Ishikawa (cell line): ENCODE measurements around the gene FBXO41.

Source experiments
- CEBPB ChIP-seq: IDR thresholded peaks from 2 replicates; pipeline ENCODE4 v1.6.1; 2012
- CREB1 ChIP-seq: IDR thresholded peaks from 2 replicates; pipeline ENCODE4 v1.6.1; 2012; ENCODE audit warnings: low read depth
- EGR1 ChIP-seq: IDR thresholded peaks from 2 replicates; pipeline ENCODE4 v1.6.1; 2012
- EP300 ChIP-seq: IDR thresholded peaks from 2 replicates; pipeline ENCODE4 v1.6.1; 2012; ENCODE audit warnings: borderline replicate concordance
- FOXM1 ChIP-seq: IDR thresholded peaks from 2 replicates; pipeline ENCODE4 v1.6.1; 2012; ENCODE audit warnings: low read depth, borderline replicate concordance
- NFIC ChIP-seq: IDR thresholded peaks from 2 replicates; pipeline ENCODE4 v1.6.1; 2012
- RAD21 ChIP-seq: IDR thresholded peaks from 2 replicates; pipeline ENCODE4 v1.6.1; 2012; ENCODE audit warnings: low read depth
- TAF1 ChIP-seq: IDR thresholded peaks from 2 replicates; pipeline ENCODE4 v1.6.1; 2012; ENCODE audit warnings: low read depth, mild to moderate bottlenecking
- TCF12 ChIP-seq: IDR thresholded peaks from 2 replicates; pipeline ENCODE4 v1.6.1; 2012; ENCODE audit warnings: low read depth
- TEAD4 ChIP-seq: IDR thresholded peaks from 2 replicates; pipeline ENCODE4 v1.6.1; 2012
- YY1 ChIP-seq: IDR thresholded peaks from 2 replicates; pipeline ENCODE4 v1.6.1; 2012; ENCODE audit warnings: low read depth
- ZBTB7A ChIP-seq: IDR thresholded peaks from 2 replicates; pipeline ENCODE4 v1.6.1; 2012; ENCODE audit warnings: low read depth
- TF ChIP-seq, protein P1 (sequence below): IDR thresholded peaks from 2 replicates; pipeline ENCODE4 v1.6.1; 2012
- TF ChIP-seq, protein P2 (sequence below): IDR thresholded peaks from 2 replicates; pipeline ENCODE4 v1.6.1; 2012
- TF ChIP-seq, protein P3 (sequence below): IDR thresholded peaks from 2 replicates; pipeline ENCODE4 v1.6.1; 2012; ENCODE audit warnings: low read depth, mild to moderate bottlenecking

Gene FBXO41

DNA sequence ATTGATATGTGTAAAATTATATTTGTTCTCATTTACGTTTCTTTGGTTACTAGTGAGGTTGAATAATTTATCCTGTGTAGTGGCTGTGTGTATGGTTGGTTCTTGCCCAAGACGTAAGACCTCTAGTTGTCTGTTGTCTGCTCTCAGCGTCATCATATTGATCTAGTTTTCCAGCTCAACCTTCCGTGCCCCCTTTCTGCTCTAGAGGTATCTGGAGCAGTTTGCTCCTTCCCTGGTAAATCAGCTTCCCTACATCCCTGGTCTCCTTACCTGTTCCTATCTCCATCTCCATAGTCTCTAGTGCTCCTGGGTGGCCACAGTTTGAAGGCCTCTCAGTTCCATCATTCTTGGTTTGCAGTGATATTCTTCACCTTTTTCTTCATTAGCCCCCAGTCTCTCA is 69.0 kb downstream of the FBXO41 start:
- TF ChIP-seq TEAD4, result no peak
- no peak for TF ChIP-seq EP300
- TF ChIP-seq FOXM1, result no peak

DNA sequence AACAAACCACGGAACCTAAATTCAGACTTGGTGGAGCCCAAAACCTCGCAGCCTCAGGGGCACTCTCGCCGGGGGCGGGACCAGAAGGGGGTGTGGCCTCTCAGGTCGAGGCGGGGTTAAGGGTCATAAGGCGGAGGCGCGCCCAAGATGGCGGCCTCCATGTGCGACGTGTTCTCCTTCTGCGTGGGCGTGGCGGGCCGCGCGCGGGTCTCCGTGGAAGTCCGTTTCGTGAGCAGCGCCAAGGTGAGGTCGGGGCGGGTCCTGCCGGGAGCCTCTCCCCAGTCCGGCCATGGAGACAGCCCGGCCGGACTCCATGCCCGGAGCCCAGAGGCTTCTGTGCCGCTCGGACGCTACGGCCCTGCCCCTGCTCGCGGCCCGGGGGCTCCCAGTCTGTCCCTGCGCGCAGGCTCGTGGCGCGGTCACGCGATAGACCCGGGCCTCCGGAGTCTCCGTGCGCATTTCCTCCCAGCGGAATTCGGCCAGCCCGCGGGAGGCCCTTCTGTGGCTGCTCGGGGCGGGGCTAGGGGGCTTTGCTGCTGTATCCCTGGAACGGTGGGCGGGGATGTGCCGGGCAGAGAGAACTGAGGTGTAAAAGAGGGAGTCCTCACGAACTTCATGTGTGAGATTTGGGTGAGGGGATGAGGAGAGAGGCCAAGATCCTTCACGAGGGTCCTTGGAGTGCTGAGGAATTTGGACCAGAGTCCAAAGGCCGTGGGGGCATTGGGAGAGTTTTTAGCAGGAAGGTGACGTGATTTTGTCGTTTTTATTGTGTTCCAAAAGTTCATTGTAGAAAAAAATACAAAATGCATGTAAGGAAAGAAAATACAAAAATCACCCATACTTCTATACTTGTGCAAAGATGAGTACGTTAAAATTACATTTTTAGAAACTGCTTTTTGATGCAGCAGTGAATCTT is 69.9 kb downstream of the FBXO41 start, which contains the start of gene SMYD5:
Gene SMYD5, plus strand, starts transcription at position 126 of the 916 bp plus-strand sequence. Its CDS starts 22 bp downstream, at position 148.
- TF ChIP-seq CEBPB (0 out of 2 replicates have a peak, but pooled peaks have one; percentile 7), TCF12 (peak; percentile 64), EGR1 (peak; percentile 98), YY1 (peak; percentile 98), TAF1 (peak; percentile 90), NFIC (no peak), EP300 (no peak), RAD21 (no peak), TEAD4 (no peak), CREB1 (no peak), ZBTB7A (0 out of 2 replicates have a peak, but pooled peaks have one; percentile 63), FOXM1 (no peak)
- TF ChIP-seq, protein P1, sequence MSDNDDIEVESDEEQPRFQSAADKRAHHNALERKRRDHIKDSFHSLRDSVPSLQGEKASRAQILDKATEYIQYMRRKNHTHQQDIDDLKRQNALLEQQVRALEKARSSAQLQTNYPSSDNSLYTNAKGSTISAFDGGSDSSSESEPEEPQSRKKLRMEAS, result peak; percentile 98
- TF ChIP-seq, protein P2, sequence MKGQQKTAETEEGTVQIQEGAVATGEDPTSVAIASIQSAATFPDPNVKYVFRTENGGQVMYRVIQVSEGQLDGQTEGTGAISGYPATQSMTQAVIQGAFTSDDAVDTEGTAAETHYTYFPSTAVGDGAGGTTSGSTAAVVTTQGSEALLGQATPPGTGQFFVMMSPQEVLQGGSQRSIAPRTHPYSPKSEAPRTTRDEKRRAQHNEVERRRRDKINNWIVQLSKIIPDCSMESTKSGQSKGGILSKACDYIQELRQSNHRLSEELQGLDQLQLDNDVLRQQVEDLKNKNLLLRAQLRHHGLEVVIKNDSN, result 0 out of 2 replicates have a peak, but pooled peaks have one; percentile 11
- TF ChIP-seq, protein P3, sequence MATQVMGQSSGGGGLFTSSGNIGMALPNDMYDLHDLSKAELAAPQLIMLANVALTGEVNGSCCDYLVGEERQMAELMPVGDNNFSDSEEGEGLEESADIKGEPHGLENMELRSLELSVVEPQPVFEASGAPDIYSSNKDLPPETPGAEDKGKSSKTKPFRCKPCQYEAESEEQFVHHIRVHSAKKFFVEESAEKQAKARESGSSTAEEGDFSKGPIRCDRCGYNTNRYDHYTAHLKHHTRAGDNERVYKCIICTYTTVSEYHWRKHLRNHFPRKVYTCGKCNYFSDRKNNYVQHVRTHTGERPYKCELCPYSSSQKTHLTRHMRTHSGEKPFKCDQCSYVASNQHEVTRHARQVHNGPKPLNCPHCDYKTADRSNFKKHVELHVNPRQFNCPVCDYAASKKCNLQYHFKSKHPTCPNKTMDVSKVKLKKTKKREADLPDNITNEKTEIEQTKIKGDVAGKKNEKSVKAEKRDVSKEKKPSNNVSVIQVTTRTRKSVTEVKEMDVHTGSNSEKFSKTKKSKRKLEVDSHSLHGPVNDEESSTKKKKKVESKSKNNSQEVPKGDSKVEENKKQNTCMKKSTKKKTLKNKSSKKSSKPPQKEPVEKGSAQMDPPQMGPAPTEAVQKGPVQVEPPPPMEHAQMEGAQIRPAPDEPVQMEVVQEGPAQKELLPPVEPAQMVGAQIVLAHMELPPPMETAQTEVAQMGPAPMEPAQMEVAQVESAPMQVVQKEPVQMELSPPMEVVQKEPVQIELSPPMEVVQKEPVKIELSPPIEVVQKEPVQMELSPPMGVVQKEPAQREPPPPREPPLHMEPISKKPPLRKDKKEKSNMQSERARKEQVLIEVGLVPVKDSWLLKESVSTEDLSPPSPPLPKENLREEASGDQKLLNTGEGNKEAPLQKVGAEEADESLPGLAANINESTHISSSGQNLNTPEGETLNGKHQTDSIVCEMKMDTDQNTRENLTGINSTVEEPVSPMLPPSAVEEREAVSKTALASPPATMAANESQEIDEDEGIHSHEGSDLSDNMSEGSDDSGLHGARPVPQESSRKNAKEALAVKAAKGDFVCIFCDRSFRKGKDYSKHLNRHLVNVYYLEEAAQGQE, result no peak

DNA sequence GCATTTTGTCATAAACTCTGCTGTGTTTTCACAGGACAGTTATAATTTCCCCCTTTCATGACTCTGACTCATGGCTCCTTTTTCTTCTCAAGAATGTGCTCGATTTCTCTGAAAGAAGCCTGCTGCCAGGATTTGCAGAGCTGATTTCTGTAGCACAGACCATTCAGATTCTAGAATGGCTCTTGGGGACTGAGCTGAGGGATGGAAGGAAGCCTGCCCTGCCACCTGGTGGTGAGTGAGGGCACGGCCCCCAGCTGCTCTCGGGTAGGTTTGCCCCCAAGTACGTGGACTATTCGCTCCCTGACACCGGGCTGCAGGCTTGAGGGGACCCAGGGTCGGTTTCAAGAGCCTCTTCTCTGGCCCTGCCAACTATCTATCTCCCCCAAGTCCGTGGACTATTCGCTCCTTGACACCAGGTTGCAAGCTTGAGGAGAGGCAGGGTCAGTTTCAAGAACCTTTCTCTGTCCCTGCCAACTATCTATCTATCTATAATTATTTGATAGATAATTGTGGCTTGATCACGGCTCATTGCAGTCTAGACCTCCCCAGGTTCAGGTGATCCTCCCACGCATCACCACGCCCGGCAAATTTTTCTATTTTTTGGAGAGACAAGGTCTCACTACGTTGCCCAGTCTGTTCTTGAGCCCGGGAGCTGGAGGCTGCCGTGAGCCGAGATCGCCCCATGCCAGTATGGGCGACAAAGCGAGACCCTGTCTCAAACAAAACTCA is 71.7 kb downstream of the FBXO41 start:
- peak; percentile 70 for TF ChIP-seq RAD21
- no peak for TF ChIP-seq FOXM1

DNA sequence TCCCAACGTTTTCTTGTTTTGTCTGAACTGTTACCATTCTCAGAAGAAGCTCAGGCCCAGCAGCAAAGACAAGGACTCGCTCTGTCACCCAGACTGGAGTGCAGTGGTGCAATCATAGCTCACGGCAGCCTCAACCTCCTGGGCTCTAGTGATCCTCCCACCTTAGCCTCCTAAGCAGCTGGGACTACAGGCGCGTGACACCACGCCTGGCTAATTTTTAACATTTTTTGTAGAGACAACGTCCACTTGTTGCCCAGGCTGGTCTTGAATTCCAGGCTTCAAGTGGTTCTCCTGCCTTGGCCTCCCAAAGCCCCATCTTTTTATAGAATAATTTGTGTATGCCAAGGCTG is 72.2 kb downstream of the FBXO41 start:
- TF ChIP-seq ZBTB7A, result no peak
- TF ChIP-seq TCF12, result no peak
- no peak for TF ChIP-seq FOXM1
- TF ChIP-seq NFIC, result no peak
- no peak for TF ChIP-seq TAF1
- no peak for TF ChIP-seq EGR1
- TF ChIP-seq, protein P2, result no peak

DNA sequence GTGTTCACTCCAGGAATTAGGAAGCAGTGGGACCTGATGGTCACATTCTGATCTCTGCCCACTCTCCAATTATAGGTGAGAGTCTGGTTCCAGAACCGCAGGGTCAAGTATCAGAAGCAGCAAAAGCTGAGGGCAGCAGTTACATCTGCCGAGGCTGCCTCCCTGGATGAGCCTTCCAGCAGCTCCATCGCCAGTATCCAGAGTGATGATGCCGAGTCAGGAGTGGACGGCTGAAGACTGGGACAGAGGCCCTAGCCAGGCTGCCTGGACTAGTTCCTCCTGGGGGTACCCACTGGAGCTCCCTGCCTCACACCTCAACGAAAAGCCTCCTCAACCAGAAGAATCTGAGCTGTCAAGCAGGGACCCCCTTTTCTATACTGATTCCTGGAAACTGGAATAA is 73.6 kb downstream of the FBXO41 start:
- TF ChIP-seq NFIC (no peak), EP300 (no peak), EGR1 (no peak), TEAD4 (no peak), CEBPB (no peak), RAD21 (no peak), YY1 (no peak), TCF12 (no peak), ZBTB7A (no peak), TAF1 (no peak), FOXM1 (no peak)
- TF ChIP-seq, protein P1, result no peak
- TF ChIP-seq, protein P2, result no peak

DNA sequence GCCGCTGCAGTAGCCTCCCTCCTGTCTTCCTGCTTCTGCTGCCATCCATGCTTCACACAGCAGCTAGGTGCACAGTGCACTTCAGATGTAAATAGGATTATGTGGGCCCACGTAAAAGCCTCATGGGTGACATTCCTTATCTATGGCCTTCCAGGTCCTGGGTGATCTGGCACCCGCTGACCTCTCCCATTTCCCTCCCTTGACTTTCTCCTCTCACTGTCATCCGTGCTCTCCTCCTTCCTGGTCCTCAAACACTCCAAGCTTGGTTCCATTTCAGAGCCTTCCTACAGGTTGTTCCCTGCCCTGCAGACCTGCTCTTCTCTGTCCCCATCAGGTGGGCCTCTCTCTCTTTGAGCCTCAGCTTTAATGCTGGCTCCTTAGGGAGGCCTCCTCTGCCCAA is 74.3 kb downstream of the FBXO41 start:
- TF ChIP-seq EGR1, result no peak
- no peak for TF ChIP-seq NFIC
- TF ChIP-seq TAF1, result no peak
- no peak for TF ChIP-seq TEAD4
- no peak for TF ChIP-seq CEBPB
- no peak for TF ChIP-seq YY1
- TF ChIP-seq, protein P2, result no peak
- TF ChIP-seq, protein P1, result no peak
- no peak for TF ChIP-seq EP300
- TF ChIP-seq, protein P3, result no peak
- TF ChIP-seq TCF12, result no peak
- no peak for TF ChIP-seq CREB1
- no peak for TF ChIP-seq ZBTB7A
- no peak for TF ChIP-seq FOXM1
- no peak for TF ChIP-seq RAD21
